T47D (cell line): Measurements from ENCODE around the gene DOCK7.
"Not testable (repeated sequence)": the region's sequence is repeated elsewhere in the genome, so short reads cannot be mapped to it uniquely, and the experiment has no call there.

Source experiments
- DNase-seq, 2 experiments: peaks; one replicate each; pipeline versions ENCODE4 v3.0.0 to v3.0.0-alpha.2; 2011 to 2012; ENCODE audit warnings: low read depth in 1 of 2, low spot score in 1 of 2
- JUND ChIP-seq: IDR thresholded peaks from 2 replicates; pipeline ENCODE4 v1.6.1; 2012; ENCODE audit warnings: low read depth
- in situ Hi-C: cut with HindIII; loops from 2 replicates; pipeline ENCODE4 v1.10.0; 2016; ENCODE audit warnings: low sequenced_read_pairs, low pct_unique_long_range_greater_than_20kb

The DOCK7 gene

DNA sequence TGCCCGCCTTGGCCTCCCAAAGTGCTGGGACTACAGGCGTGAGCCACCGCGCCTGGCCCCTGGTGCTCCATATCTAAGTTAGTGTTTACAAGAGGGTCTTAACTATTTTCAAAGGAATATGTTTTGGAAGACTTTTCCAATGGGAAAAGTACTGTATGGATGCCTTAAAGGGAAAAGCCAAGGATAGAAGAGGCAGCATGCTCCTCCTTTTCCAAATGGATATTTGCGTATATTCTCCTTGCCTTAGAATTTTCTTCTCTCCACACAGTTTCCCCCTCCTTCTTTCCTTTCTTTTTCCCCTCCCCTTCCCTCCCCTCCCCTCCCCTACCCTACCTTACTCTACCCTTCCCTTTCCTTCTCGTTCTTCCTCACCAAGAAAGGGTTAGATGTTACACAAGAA, 29.3 kb upstream of the DOCK7 start:
- no peak for DNase-seq
- no peak for TF ChIP-seq JUND
- in situ Hi-C loops = no loop called here

GRCh38 chr1:62716397-62716796, 28.2 kb upstream of the DOCK7 start:
- in situ Hi-C loops = no loop called here
- no peak for DNase-seq
- TF ChIP-seq JUND = no peak

GRCh38 chr1:62712336-62713243, 24.4 kb upstream of the DOCK7 start:
- no peak for TF ChIP-seq JUND
- DNase-seq = no peak
- in situ Hi-C loops = no loop called here

GRCh38 chr1:62707744-62708120, 19.5 kb upstream of the DOCK7 start:
- no peak for DNase-seq
- TF ChIP-seq JUND = no peak
- in situ Hi-C loops = no loop called here

DNA sequence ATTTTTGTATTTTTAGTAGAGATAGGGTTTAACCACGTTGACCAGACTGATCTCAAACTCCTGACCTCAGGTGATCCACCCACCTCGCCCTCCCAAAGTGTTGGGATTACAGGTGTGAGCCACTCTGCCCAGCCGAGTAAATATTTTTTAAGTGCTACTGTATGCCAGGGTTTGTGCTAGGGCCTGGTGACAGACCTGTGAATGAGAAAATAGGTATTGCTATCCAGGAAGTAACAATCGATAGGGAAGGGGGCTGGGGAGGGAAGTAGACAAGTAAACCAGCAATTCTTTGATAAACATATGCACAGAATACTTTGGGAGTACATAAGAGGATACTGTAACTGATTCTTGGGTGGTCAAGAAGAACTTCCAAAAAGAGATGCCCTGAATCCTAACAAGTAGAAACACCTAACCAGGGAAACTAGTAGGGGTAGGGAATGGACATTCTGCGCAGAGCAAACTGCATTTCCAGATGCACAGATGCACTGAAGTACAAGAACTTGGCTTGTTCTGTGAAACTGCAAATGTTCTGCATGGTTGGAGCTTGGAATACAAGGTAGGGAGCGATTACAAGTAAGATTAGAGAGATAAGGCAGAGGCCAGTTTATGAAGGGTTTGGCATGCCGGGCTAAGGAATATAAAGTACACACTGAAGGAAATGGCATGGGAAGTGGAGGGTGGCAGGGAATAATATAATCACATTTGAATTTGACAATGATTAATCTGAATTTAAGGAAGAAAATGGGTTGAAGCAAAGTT, 19.0 kb upstream of the DOCK7 start:
- TF ChIP-seq JUND = no peak
- in situ Hi-C loops = no loop called here

DNA sequence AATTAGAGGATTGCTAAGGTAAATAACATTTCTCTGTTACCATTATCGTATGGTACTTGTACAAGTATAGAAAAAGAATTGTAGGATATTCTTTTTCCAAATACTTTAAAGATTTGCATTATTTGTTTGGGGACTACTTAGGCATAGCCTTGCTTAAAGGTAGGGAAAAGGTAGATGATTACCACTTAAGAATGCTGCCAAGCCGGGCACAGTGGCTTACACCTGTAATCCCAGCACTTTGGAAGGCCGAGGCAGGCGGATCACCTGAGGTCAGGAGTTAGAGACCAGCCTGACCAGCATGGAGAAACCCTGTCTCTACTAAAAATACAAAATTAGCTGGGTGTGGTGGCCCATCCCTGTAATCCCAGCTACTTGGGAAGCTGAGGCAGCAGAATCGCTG, 10.0 kb upstream of the DOCK7 start:
- in situ Hi-C loops, DNase-seq: not testable (repeated sequence)

More for the DNA sequence above, 19.0 kb upstream of the DOCK7 start:
- DNase-seq = no peak

DNA sequence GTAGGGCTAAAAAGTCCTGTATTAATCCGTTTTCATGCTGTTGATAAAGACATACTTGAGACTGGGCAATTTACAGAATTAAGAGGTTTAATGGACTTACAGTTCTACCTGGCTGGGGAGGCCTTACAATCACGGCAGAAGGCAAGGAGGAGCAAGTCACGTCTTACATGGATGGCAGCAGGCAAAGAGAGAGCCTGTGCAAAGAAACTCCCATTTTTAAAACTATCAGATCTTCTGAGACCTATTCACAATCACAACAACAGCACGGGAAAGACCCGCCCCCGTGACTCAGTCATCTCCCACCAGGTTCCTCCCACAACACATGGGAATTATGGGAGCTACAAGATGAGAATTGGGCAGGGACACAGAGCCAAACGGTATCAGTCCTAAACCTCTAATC, 6.3 kb upstream of the DOCK7 start:
- DNase-seq, in situ Hi-C loops: not testable (repeated sequence)

- in situ Hi-C loops = no loop called here
These were observed 4.9 kb upstream of the DOCK7 start for GRCh38 chr1:62693123-62693522.

DNA sequence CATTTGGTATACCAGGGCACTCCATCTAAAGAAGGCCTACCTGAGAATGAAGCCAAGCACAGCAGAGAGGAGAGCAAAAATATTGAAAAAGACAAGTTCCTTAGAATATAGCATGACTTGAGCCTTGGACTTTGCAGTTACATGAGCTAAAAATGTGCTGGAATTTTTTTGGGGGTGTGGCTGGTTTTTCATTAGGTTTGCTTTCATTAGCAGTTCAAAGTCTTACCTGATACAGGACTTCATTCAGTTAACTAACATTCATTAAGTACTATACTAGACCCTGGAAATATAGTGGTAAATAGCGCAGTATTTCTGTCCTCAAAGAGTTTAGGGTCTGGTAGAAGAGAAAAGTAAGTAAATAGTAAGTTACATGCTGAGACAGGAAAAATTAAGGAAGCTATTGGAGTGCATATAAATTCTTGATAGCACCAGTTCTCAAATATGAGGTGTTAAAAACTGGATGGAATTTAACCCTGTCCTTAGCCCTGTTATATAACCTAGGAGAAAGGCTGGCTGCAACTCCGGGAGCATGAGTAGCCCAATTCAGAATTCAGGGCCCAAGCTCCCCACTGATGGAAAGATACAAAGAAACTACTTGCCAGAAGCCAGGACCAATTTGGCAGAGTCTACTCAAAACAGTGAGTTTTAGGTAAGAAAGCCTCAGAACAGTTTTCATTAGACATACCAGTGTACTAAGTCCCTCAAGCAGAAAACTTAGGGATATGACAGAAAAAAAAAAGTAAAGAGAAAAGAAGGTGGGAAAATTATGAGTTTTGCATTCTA, 3.1 kb upstream of the DOCK7 start:
- in situ Hi-C loops = no loop called here
- DNase-seq = no peak
- TF ChIP-seq JUND = no peak

More at GRCh38 chr1:62693123-62693522, 4.9 kb upstream of the DOCK7 start:
- no peak for DNase-seq
- TF ChIP-seq JUND = no peak

DNA sequence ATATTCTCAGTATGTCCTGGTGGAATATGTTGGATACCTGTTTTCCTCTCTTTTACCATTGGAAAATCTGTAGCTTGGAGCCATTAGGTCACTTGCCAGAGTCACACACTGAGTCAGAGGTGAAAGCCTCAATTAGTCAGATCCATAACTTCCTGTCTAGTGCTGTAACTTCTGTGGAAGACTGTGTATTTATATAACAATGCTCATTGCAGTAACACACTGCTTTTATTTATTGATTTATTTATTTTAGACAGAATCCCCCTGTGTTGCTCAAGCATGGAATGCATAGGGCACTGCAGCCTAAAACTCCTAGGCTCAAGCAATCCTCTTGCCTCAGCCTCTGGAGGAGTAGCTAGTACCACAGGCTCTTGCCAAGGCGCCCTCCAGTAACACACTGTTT, 1.3 kb upstream of the DOCK7 start:
- no peak for TF ChIP-seq JUND
- no peak for DNase-seq

GRCh38 chr1:62688687-62689085, 500 bp upstream of the DOCK7 start:
- no peak for TF ChIP-seq JUND
- in situ Hi-C loops = no loop called here
- peak in 1 of 2 experiments; percentile 25 for DNase-seq

More for the DNA sequence above, 1.3 kb upstream of the DOCK7 start:
- in situ Hi-C loops = no loop called here

GRCh38 chr1:62687421-62687902, 724 bp downstream of the DOCK7 start:
- no peak for TF ChIP-seq JUND
- peak in 1 of 2 experiments; percentile 52 for DNase-seq
- in situ Hi-C loops = no loop called here
